H9 (cell line): ENCODE results near the gene MRPL41. TPM values are rescaled to one million over a fixed set of nuclear protein-coding genes. Genes with fewer than 3 reads are reported as not detected.

Experiments used
- DNase-seq: peaks from one replicate; pipeline ENCODE4 v3.0.0-alpha.2; 2017
- H2AFZ ChIP-seq: one replicate; pipeline ENCODE4 v1.6.1; 2013; ENCODE audit warnings: mild to moderate bottlenecking, low read length, control low read depth, moderate library complexity
- H2AK5ac ChIP-seq: 2 replicates; pipeline ENCODE4 v1.6.1; 2013; ENCODE audit warnings: low read length, control low read depth, mixed read lengths; ENCODE audit not compliant: insufficient read length
- H2BK120ac ChIP-seq: one replicate; pipeline ENCODE4 v1.6.1; 2013; ENCODE audit warnings: low read depth, mild to moderate bottlenecking, low read length, control low read depth, inconsistent platforms; ENCODE audit not compliant: poor library complexity, severe bottlenecking
- H2BK12ac ChIP-seq: 2 replicates; pipeline ENCODE4 v1.6.1; 2013; ENCODE audit warnings: low read length, control low read depth, mixed read lengths, low read depth; ENCODE audit not compliant: insufficient read length
- H2BK15ac ChIP-seq: 2 replicates; pipeline ENCODE4 v1.6.1; 2013; ENCODE audit warnings: low read depth, low read length, control low read depth
- H2BK20ac ChIP-seq: one replicate; pipeline ENCODE4 v1.6.1; 2013; ENCODE audit warnings: low read depth, mild to moderate bottlenecking, low read length, control low read depth, inconsistent platforms; ENCODE audit not compliant: poor library complexity, severe bottlenecking
- H2BK5ac ChIP-seq: 2 replicates; pipeline ENCODE4 v1.6.1; 2013; ENCODE audit warnings: low read length, control low read depth, mixed read lengths; ENCODE audit not compliant: insufficient read length
- H3K14ac ChIP-seq: 2 replicates; pipeline ENCODE4 v1.6.1; 2013; ENCODE audit warnings: low read length, control low read depth; ENCODE audit not compliant: insufficient read depth
- H3K18ac ChIP-seq: 2 replicates; pipeline ENCODE4 v1.6.1; 2013; ENCODE audit warnings: low read depth, mild to moderate bottlenecking, mixed read lengths, low read length, control low read depth; ENCODE audit not compliant: insufficient read length
- H3K23ac ChIP-seq: 2 replicates; pipeline ENCODE4 v1.6.1; 2013; ENCODE audit warnings: low read length, control low read depth, mixed read lengths, low read depth; ENCODE audit not compliant: insufficient read length
- H3K23me2 ChIP-seq: 2 replicates; pipeline ENCODE4 v1.6.1; 2013; ENCODE audit warnings: low read depth, mild to moderate bottlenecking, mixed read lengths, low read length, control low read depth; ENCODE audit not compliant: insufficient read length, poor library complexity, severe bottlenecking
- H3K27ac ChIP-seq: 2 replicates; pipeline ENCODE4 v1.5.1; 2013; ENCODE audit warnings: low read length, control low read depth, mixed read lengths, low read depth; ENCODE audit not compliant: insufficient read length
- H3K27me3 ChIP-seq: 2 replicates; pipeline ENCODE4 v1.6.1; 2013; ENCODE audit warnings: low read length, control low read depth, inconsistent platforms; ENCODE audit not compliant: insufficient read depth
- H3K4ac ChIP-seq: 2 replicates; pipeline ENCODE4 v1.6.1; 2013; ENCODE audit warnings: low read depth, mild to moderate bottlenecking, control low read depth, inconsistent platforms, low read length, moderate library complexity
- H3K4me1 ChIP-seq: 2 replicates; pipeline ENCODE4 v1.6.1; 2013; ENCODE audit warnings: low read length, control low read depth, inconsistent platforms; ENCODE audit not compliant: insufficient read depth
- H3K4me2 ChIP-seq: 2 replicates; pipeline ENCODE4 v1.6.1; 2013; ENCODE audit warnings: low read length, control low read depth, mixed read lengths; ENCODE audit not compliant: insufficient read length, insufficient read depth
- H3K56ac ChIP-seq: 2 replicates; pipeline ENCODE4 v1.6.1; 2013; ENCODE audit warnings: low read depth, mild to moderate bottlenecking, mixed read lengths, low read length, control low read depth; ENCODE audit not compliant: insufficient read length
- H3K79me1 ChIP-seq: 2 replicates; pipeline ENCODE4 v1.6.1; 2013; ENCODE audit warnings: low read depth, mild to moderate bottlenecking, moderate library complexity, low read length, control low read depth, inconsistent platforms; ENCODE audit not compliant: insufficient read depth, poor library complexity, severe bottlenecking
- H3K79me2 ChIP-seq: 2 replicates; pipeline ENCODE4 v1.6.1; 2013; ENCODE audit warnings: low read length, control low read depth, inconsistent platforms; ENCODE audit not compliant: insufficient read depth
- H3K9ac ChIP-seq: 2 replicates; pipeline ENCODE4 v1.6.1; 2013; ENCODE audit warnings: low read length, control low read depth, mixed read lengths; ENCODE audit not compliant: insufficient read length; ENCODE audit errors: extremely low read depth
- H3K9me3 ChIP-seq: one replicate; pipeline ENCODE4 v1.6.1; 2013; ENCODE audit warnings: low read depth, low read length, inconsistent platforms; ENCODE audit not compliant: control insufficient read depth
- H3T11ph ChIP-seq: one replicate; pipeline ENCODE4 v1.6.1; 2013; ENCODE audit warnings: mild to moderate bottlenecking, low read length, control low read depth, inconsistent platforms
- H4K20me1 ChIP-seq: one replicate; pipeline ENCODE4 v1.6.1; 2013; ENCODE audit not compliant: control insufficient read depth, insufficient read length, insufficient read depth
- H4K5ac ChIP-seq: 2 replicates; pipeline ENCODE4 v1.6.1; 2013; ENCODE audit warnings: low read depth, mild to moderate bottlenecking, mixed read lengths, low read length, control low read depth; ENCODE audit not compliant: insufficient read length
- H4K8ac ChIP-seq: replicated peaks from 2 replicates; pipeline ENCODE4 v1.6.1; 2013; ENCODE audit warnings: low read length, control low read depth, mixed read lengths, low read depth; ENCODE audit not compliant: insufficient read length
- H4K91ac ChIP-seq: 2 replicates; pipeline ENCODE4 v1.6.1; 2013; ENCODE audit warnings: low read depth, mild to moderate bottlenecking, moderate library complexity, mixed read lengths, low read length, control low read depth; ENCODE audit not compliant: insufficient read length
- H3K27ac Mint-ChIP-seq, 3 experiments: 2 replicates in 2 of 3; 3 replicates in 1 of 3; pipeline ENCODE4 v1.8.0; 2020 to 2021; ENCODE audit warnings: mixed read lengths in 3 of 3, mild to moderate bottlenecking in 1 of 3, moderate library complexity in 1 of 3
- H3K27me3 Mint-ChIP-seq: 2 replicates; pipeline ENCODE4 v1.8.0; 2021; ENCODE audit warnings: low read depth, mild to moderate bottlenecking, moderate library complexity, mixed read lengths
- H3K36me3 Mint-ChIP-seq, 3 experiments: 2 replicates in 2 of 3; 3 replicates in 1 of 3; pipeline ENCODE4 v1.8.0; 2020 to 2021; ENCODE audit warnings: low read depth in 3 of 3, mixed read lengths in 3 of 3; ENCODE audit not compliant: insufficient read depth in 1 of 3
- H3K4me1 Mint-ChIP-seq, 2 experiments: 2 replicates each; pipeline ENCODE4 v1.8.0; 2020; ENCODE audit warnings: mixed read lengths in 2 of 2
- H3K4me3 Mint-ChIP-seq, 2 experiments: 2 replicates in 1 of 2; 3 replicates in 1 of 2; pipeline ENCODE4 v1.8.0; 2020 to 2021; ENCODE audit warnings: mild to moderate bottlenecking in 2 of 2, mixed read lengths in 2 of 2, moderate library complexity in 1 of 2
- H3K9me3 Mint-ChIP-seq, 2 experiments: 2 replicates in 1 of 2; 3 replicates in 1 of 2; pipeline ENCODE4 v1.8.0; 2020; ENCODE audit warnings: mild to moderate bottlenecking in 2 of 2, mixed read lengths in 2 of 2, moderate library complexity in 1 of 2
- CTCF ChIP-seq: fragments of 200-600 bp; sonication (generic); conservative IDR thresholded peaks from 3 replicates; pipeline ENCODE4 v1.8.0; 2021; ENCODE audit warnings: antibody characterized with exemption, mild to moderate bottlenecking
- WGBS: extraction: QIAGEN DNeasy Blood & Tissue Kit; methylation state at CpG from one replicate; pipeline ENCODE4 v1.1.7; 2013; ENCODE audit warnings: missing lambda C conversion rate, low lambda C conversion rate, mixed read lengths; ENCODE audit not compliant: insufficient read length; ENCODE audit errors: extremely low coverage; 5-methylcytosine and 5-hydroxymethylcytosine counted together
- total RNA-seq: library from RNA; stranded (reverse); gene quantifications from 2 replicates; pipeline ENCODE4 v1.2.1, GENCODE V29; 2021

Gene MRPL41
- total RNA-seq, 1 experiment from 2014 or later: 52.2 TPM

GRCh38 chr9:137575364-137575715 is 23.7 kb downstream of the MRPL41 start:
- Histone ChIP-seq H3K79me1 (peaks cover 17% of the 10 kb centered on the region), H3K4me1 (peaks cover 4% of the 10 kb centered on the region; the same call in 1 of the 2 replicates), H3K27me3 (no peaks in the 10 kb centered on the region), H2BK120ac (no peak overlapping the region), H4K5ac (no peak overlapping the region), H2AFZ (no peak overlapping the region), H3T11ph (no peak overlapping the region), H3K4me2 (no peak overlapping the region), H2BK12ac (no peak overlapping the region), H3K9ac (no peak overlapping the region), H3K14ac (no peak overlapping the region), H2BK15ac (no peak overlapping the region), H4K20me1 (no peaks in the 10 kb centered on the region), H3K56ac (no peak overlapping the region), H3K23me2 (peaks cover 12% of the 10 kb centered on the region), H3K4ac (no peak overlapping the region), H2AK5ac (no peak overlapping the region), H3K9me3 (no peaks in the 10 kb centered on the region), H2BK20ac (no peak overlapping the region), H3K27ac (no peak overlapping the region), H3K18ac (no peak overlapping the region), H3K79me2 (peaks cover 10% of the 10 kb centered on the region; the same call in 1 of the 2 replicates), H4K91ac (no peak overlapping the region), H2BK5ac (no peak overlapping the region), H3K23ac (no peak overlapping the region), H4K8ac (no peak overlapping the region)
- H3K4me1 Mint-ChIP-seq: peaks cover 18 to 24% of the 10 kb centered on the region in 2 experiments
- no peak for TF ChIP-seq CTCF
- H3K9me3 Mint-ChIP-seq: no peaks in the 10 kb centered on the region
- H3K27ac Mint-ChIP-seq: peak overlapping the region in 2 of 3 experiments; percentile 74 to 87; a peak in 3 of 7 replicates
- no peaks in the 10 kb centered on the region for H3K27me3 Mint-ChIP-seq
- no CpG with 5 or more reads among the region's 9 CpGs for WGBS
- H3K36me3 Mint-ChIP-seq: peaks cover 44 to 62% (median 52%) of the 10 kb centered on the region in 3 experiments
- H3K4me3 Mint-ChIP-seq: peak overlapping the region in 1 of 2 experiments; percentile 27; a peak in 1 of 5 replicates
- no peak for DNase-seq
